ENCODE measurements around the gene ACVR2A. TPM values are rescaled to one million over a fixed set of nuclear protein-coding genes. Genes with fewer than 3 reads are reported as not detected.

Gene ACVR2A
- total RNA-seq, 1 donor = 42.9 TPM

DNA sequence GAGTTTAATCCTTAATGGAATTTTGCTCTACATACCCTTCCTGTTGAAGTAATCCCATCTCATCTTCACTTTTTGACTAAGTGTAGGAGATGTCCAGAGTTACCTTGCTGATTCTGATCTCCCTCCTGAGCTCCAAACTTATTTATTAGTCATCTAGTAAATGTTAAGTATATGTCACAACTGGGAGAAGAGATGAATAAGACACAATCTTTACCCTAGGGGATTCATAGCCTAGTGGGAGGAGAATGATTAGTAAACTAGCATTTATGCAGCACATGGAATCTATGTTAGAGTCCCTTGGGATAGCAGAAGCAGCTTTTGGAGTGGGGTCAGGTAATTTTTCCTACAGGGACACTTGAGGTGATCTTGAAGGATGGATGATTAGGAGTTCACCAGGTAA, 20.7 kb downstream of the ACVR2A start:
- DNase-seq (ENCODE audit: low read depth) = no peak
- TF ChIP-seq, protein P1, sequence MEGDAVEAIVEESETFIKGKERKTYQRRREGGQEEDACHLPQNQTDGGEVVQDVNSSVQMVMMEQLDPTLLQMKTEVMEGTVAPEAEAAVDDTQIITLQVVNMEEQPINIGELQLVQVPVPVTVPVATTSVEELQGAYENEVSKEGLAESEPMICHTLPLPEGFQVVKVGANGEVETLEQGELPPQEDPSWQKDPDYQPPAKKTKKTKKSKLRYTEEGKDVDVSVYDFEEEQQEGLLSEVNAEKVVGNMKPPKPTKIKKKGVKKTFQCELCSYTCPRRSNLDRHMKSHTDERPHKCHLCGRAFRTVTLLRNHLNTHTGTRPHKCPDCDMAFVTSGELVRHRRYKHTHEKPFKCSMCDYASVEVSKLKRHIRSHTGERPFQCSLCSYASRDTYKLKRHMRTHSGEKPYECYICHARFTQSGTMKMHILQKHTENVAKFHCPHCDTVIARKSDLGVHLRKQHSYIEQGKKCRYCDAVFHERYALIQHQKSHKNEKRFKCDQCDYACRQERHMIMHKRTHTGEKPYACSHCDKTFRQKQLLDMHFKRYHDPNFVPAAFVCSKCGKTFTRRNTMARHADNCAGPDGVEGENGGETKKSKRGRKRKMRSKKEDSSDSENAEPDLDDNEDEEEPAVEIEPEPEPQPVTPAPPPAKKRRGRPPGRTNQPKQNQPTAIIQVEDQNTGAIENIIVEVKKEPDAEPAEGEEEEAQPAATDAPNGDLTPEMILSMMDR (IDR thresholded peaks at IDR 0.05; ENCODE audit: insufficient read depth, low read length) = no peak
- no peak overlapping the region for H3K4me3 ChIP-seq (ENCODE audit: low read depth, low read length)

DNA sequence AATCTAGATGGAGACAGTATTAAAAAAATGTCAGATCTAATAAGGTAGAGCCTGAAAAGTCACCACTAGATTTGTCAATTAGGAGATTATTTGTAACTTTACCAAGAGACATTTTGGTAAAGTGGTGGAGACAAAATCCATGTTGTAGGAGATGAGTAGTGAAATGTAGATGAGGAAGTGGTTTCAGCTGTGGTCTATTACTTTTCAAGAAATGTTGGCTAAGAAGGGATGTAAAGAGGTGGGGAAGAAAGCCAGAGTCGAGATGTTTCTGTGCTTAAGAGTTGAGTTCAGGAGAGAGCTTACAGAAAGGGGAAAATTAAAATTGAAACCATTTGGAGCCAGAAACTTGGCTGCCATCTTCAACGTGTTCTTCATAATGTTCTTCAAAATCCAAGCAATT, 22.2 kb downstream of the ACVR2A start:
- DNase-seq (ENCODE audit: low read depth) = no peak
- H3K4me3 ChIP-seq (ENCODE audit: low read depth, low read length) = no peak overlapping the region
- TF ChIP-seq, protein P1 (IDR thresholded peaks at IDR 0.05; ENCODE audit: insufficient read depth, low read length) = no peak

DNA sequence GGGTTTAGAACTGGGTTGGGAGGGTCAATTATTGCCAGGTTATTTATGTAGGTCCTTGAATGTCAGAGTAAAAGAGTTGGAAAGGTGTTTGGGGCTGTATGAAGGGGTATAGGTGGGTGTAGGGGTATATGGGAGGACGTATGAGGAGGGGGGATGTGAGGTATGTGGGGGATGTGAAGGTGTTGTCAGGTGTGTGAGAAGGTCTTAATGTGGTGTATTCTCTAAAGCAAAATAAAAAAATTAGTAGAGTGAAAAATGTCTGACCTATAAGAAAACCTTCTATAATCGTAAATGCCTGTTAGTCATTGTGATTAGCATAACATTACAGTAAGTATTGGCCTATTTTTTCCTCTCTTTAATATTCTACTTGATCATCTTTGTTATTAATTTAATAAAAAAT, 25.1 kb downstream of the ACVR2A start:
- no peak overlapping the region for H3K4me3 ChIP-seq (ENCODE audit: low read depth, low read length)
- TF ChIP-seq, protein P1 (IDR thresholded peaks at IDR 0.05; ENCODE audit: insufficient read depth, low read length) = no peak
- no peak for DNase-seq (ENCODE audit: low read depth)

DNA sequence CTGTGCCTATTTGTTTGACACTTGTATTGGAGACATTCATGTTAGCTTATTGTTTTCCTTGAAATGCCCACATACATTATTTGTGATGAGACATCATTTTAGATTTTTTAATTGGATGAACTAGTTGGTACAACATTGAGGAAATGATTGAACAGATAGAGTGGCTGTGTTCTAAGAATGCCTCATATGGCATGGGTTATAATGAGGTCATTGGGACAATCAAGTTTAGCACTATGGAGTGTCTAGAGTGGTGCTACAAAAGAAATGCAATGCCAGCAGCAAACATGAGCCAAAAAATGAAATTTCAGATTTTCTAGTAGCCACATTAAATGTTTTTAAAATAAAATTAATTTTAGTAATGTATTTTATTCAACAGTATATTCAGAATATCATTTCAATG, 28.1 kb downstream of the ACVR2A start:
- no peak overlapping the region for H3K4me3 ChIP-seq (ENCODE audit: low read depth, low read length)
- TF ChIP-seq, protein P1 (IDR thresholded peaks at IDR 0.05; ENCODE audit: insufficient read depth, low read length) = no peak
- DNase-seq (ENCODE audit: low read depth) = no peak

DNA sequence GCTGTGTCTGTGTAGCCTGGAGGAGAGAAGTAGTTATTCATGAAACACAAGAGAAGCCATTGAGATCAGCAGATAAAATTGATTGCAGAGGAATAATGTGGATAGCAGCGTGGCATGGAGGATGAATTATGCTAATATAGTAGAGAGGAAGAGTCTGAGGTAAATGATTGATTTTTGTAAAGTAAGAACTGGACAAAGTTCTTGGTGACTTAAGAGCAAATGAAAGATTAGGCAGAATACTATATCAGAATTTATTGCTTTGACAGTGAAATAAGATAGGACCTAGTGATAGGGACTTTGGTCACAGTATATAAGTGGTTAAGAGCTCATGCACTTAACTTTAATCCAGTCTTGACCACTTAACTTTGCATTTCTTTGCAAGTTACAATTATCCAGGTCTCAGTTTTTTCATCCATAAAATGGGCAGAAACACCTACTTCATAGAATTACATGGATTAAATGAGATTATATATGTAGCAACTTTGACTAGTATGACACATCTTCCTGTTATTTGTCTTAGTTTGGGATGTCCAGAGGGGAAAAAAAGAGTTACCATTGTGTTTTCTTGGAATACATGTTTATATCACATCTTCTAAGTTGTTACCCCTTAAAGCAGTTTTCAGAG, 29.1 kb downstream of the ACVR2A start:
- no peak for DNase-seq (ENCODE audit: low read depth)
- TF ChIP-seq, protein P1 (IDR thresholded peaks at IDR 0.05; ENCODE audit: insufficient read depth, low read length) = no peak
- no peak overlapping the region for H3K4me3 ChIP-seq (ENCODE audit: low read depth, low read length)

DNA sequence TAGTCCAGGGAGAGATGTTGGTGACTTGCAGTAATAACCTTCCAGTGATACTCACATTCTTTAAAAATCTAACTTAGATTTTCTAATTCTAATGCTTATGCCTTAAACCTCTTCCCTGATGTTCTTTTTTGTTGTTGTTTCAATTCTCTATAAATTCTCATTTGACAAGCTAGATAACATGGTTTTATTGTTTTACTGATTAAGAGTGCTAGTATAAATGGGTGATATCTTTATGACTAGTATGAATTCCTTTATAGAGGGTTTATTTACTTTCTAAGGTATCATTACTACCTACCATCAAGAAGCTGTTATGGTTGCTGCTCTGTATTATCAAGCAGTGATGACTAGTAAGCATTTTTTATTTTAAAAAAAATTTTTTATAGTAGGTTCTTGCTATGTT, 35.0 kb downstream of the ACVR2A start:
- TF ChIP-seq, protein P1 (IDR thresholded peaks at IDR 0.05; ENCODE audit: insufficient read depth, low read length) = no peak
- H3K4me3 ChIP-seq (ENCODE audit: low read depth, low read length) = no peak overlapping the region
- no peak for DNase-seq (ENCODE audit: low read depth)

DNA sequence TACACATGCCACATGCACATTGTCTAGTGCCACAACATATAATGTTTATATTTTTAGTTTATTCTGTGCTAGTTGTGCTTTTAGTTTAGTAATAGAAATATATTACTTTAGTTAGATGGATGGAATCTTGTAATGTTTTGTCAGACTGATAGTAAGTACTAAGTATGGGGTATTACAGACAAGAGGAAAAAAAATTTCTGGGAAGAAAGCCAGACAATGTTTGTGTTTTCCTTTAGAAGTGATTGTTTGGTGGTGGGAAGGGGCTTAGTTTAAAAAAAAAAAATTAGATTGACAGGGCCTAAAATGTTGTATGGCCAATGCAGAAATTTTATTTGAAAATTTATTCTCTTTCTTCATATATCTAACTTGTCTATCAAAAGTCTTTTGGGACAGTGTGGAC, 37.8 kb downstream of the ACVR2A start:
- H3K4me3 ChIP-seq (ENCODE audit: low read depth, low read length) = no peak overlapping the region
- TF ChIP-seq, protein P1 (IDR thresholded peaks at IDR 0.05; ENCODE audit: insufficient read depth, low read length) = no peak
- DNase-seq (ENCODE audit: low read depth) = no peak
